Epithelial cell of prostate (primary cell): ENCODE measurements around the gene TNFSF11.
"Not testable (repeated sequence)": the region's sequence is repeated elsewhere in the genome, so short reads cannot be mapped to it uniquely, and the experiment has no call there.

Experiments used
- DNase-seq: peaks from one replicate; pipeline ENCODE4 v3.0.0-alpha.2; 2011; ENCODE audit warnings: low read depth, low spot score
- H3K27ac ChIP-seq: fragments of 450-650 bp; 2 replicates; pipeline ENCODE4 v1.5.1; 2017; ENCODE audit warnings: mild to moderate bottlenecking

TNFSF11 gene

DNA sequence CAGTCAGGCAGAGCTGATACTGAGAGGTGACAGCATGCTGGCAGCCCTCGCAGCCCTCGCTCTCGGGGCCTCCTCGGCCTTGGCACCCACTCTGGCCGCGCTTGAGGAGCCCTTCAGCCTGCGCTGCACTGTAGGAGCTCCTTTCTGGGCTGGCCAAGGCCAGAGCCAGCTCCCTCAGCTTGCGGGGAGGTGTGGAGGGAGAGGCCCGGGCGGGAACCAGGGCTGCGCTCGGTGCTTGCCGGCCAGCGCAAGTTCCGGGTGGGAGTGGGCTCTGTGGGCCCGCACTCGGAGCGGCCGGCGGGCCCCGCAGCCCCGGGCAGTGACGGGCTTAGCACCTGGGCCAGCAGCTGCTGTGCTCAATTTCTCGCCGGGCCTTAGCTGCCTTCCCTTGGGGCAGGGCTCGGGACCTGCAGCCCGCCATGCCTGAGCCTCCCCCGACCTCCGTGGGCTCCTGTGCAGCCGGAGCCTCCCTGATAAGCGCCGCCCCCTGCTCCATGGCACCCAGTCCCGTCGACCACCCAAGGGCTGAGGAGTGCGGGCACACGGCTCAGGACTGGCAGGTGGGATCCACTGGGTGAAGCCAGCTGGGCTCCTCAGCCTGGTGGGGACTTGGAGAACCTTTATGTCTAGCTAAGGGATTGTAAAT is 14.3 kb upstream of the TNFSF11 start:
- DNase-seq, H3K27ac ChIP-seq: not testable (repeated sequence)

GRCh38 chr13:42560320-42560719 is 13.6 kb upstream of the TNFSF11 start:
- H3K27ac ChIP-seq, DNase-seq: not testable (repeated sequence)

DNA sequence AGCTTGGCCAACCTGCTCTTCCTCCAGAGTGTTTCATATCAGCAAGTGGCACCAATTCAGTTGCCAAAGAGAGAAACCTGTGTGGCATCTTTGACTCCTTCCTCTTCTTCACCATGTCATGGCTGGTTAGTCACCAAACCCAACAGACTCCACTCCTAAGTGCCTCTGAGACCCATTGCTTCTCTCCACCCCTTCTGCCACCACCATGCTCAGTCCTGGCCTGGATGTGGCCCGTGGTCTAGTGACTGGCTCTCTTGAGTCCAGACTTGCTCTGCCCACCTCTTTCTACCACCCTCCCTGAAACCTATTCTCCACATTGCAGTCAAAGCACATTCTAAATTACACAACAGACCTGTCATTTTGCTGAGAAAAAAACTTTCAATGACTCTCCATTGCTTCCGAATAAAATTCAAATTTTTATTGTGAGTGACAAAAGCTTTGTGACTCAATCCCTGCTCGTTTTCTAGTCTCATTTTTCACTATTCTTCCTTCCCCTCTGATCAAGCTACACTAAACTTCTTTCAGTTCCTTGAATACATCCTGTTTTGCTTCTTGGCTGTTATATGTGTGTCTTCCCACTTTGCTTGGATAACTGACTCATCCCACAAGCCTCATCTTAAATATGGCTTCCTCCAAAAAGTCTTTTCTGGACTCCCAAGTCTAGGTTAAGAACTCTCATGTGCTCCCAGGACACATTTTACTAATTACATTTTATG is 12.0 kb upstream of the TNFSF11 start:
- no peak for DNase-seq
- no peak overlapping the region for H3K27ac ChIP-seq

DNA sequence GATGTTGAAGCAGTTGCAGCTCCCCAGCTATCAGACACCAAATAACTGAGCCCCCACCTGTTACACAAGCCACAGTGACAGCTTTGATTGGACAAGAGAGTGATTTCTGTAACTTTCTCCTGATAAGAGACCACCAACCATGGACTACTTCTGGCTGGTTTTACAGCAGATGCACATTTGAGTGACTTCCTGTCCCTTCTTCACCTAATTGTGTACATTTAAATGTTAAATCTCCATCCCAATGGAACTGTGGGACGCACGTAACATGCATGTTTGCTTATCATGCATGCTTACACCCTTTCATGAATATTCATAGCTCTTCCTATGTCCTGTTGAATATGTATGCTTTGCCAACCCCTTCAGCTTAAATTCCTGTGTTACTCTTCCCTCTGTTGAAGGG is 6.0 kb upstream of the TNFSF11 start:
- no peak for DNase-seq
- no peak overlapping the region for H3K27ac ChIP-seq

DNA sequence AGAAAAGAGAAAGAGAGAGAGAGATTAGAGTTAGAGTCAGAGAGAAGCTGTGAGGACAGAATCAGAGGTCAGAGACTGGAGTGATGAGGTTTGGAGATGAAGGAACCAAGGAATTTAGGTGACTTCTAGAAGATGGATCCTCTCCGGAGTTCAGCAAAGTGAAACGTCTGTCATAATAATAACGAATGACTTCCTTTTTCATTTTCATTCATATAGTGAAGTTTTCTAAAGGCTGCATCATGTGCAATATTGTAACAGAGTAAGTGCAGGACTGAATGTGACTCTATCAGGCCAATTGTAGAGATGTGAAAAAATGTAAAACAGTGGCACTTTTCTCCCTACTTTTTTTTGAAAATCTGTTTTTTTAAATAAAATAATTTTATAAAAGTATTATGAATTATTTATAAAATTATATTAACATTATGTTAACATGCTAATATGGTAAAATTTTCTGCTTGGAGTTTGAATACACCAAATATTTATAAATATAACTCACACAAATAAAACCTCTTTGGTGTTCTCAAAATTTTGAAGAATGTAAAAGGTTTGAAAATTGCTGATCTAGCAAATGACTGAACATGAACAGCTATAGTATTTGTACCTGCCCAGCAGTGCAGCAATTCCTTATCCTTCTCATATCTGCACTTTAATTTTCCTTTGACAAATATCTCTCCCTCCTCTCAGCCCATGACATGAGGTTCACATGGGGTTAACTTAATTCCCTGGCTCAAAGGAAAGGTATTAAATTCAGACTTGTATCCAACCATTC is 4.2 kb upstream of the TNFSF11 start:
- no peak for DNase-seq
- H3K27ac ChIP-seq = no peak overlapping the region

GRCh38 chr13:42571895-42572294 is 2.1 kb upstream of the TNFSF11 start:
- no peak overlapping the region for H3K27ac ChIP-seq
- no peak for DNase-seq

- DNase-seq = no peak
- no peak overlapping the region for H3K27ac ChIP-seq
These were observed 721 bp downstream of the TNFSF11 start for GRCh38 chr13:42574435-42575311.

DNA sequence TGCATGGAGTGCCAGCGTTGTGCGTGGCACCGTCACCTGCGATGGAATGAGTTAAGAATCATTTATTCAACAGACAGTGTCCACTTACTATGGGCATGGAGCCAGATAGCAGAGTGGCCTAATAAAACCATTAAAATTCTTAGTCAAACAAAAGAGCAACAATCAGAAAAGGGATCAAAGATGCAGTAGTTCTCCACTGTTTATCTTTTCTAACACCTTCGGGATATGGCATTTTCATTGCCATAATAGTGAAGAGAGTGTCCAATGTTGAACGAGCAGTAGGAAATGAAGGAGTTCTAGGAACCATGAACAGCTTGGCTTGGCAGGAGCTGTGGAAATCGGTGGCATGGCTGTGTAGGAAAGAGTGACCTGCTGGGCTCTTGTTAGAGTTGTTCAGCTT is 2.0 kb downstream of the TNFSF11 start:
- no peak for DNase-seq
- H3K27ac ChIP-seq = no peak overlapping the region

DNA sequence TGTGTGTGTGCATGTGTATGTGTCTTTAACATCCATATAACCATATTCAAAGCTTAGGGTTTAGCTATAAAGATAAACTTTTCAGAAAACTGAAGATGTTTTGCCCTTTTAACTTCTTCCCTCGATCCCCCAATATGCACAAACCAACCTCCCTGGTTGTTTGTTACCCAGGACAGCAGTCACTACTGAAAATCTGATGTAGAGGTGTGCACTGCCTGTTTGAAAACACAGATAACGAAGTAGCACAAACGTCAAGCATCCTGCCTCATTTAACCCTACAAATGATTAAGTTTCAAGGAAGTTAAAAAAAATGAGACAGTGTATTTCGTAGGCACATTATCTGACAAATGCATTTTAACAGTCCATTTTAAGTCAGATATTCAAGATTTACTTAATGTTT is 3.6 kb downstream of the TNFSF11 start:
- no peak overlapping the region for H3K27ac ChIP-seq
- DNase-seq = no peak

DNA sequence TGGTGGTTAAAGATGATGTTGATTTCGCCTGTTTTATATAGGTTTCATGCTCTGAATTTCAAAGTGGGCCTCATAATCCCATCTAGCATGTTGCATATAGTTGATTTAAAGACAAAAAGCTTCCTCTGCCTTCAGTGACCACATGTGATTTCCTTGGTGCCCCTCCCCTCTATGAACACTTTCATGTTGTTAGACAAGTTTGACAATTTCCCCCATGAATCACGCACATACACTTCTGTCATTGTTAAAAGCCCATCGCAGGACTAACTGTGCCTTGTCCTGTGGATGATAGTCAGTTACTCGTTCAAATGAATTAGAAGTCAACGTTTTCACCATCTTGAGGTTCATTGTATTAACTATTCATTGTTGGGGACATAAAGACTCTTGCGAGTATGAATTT is 6.7 kb downstream of the TNFSF11 start:
- DNase-seq = no peak
- H3K27ac ChIP-seq = no peak overlapping the region

- H3K27ac ChIP-seq = no peak overlapping the region
These were observed 7.5 kb downstream of the TNFSF11 start for GRCh38 chr13:42581427-42581826.

DNA sequence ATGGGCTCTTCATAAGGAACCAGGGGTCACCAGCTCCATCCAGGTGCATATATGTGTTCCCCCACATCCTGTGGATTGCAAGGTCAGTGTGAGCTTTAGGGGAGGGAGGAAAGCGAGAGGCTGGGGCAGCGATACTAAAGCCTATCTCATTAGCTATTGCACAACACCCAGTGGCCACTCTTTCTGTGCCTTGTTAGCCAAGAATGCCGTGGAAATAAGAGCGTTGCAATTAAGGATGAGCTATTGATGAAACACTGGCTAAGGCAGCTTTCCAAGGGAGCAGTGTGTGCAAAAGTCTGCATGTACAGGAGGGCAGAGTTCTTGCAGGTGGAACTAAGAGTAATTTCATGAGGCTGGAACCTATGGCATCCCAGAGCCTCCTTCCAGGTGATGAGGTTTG is 17.6 kb downstream of the TNFSF11 start:
- no peak overlapping the region for H3K27ac ChIP-seq
- DNase-seq = no peak

More at GRCh38 chr13:42581427-42581826, 7.5 kb downstream of the TNFSF11 start:
- DNase-seq = no peak

DNA sequence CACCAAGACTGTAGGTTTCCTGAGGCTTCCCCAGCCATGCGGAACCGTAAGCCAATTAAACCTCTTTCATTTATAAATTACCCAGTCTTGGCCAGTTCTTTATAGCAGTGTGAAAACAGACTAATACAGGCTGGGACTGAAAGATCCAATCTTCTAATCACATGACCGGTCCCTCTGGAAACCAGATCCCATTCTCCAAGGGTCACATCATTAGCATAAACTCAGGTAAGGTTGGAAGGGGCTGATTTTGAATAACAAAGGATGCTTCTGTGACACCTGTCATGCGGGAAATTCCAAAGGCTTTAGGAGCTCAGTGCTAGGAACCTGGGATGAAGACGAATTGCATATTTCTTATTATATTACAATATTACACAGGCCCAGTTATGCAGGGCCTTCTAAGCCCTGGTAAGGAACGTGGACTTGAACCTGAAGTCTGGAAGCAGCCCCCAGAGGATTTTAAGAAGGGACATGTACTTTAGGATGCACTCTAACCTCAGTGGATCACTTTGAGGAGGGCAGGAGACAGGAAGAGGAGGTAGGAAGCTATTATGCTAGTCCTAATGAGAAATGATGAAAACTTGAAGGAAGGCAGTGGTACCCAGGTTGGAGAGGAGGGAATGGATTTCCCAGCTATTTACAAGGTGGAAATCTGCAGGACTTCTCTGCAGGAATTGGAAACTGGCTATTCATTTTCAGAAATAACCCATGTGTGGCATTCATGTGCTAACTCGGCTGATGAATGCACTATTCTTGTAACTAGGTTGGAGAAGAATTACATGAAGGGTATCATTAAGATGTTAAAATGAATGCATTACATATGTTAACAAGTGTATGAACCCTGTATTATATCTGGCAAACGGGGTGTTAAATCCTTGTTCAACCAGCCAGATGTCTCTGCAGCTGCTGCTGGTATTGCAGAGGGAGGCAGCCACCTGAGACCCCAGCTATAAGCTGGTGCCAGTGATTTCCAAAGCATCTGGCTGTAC is 19.3 kb downstream of the TNFSF11 start:
- H3K27ac ChIP-seq = no peak overlapping the region
- DNase-seq = no peak

GRCh38 chr13:42594481-42595252 is 20.7 kb downstream of the TNFSF11 start:
- DNase-seq = no peak
- H3K27ac ChIP-seq = no peak overlapping the region

- no peak overlapping the region for H3K27ac ChIP-seq
- no peak for DNase-seq
These were observed 21.3 kb downstream of the TNFSF11 start for GRCh38 chr13:42595253-42595571.

GRCh38 chr13:42597505-42597904 is 23.6 kb downstream of the TNFSF11 start:
- H3K27ac ChIP-seq = no peak overlapping the region
- DNase-seq = no peak

GRCh38 chr13:42600943-42601342 is 27.0 kb downstream of the TNFSF11 start:
- DNase-seq = no peak
- H3K27ac ChIP-seq = no peak overlapping the region

DNA sequence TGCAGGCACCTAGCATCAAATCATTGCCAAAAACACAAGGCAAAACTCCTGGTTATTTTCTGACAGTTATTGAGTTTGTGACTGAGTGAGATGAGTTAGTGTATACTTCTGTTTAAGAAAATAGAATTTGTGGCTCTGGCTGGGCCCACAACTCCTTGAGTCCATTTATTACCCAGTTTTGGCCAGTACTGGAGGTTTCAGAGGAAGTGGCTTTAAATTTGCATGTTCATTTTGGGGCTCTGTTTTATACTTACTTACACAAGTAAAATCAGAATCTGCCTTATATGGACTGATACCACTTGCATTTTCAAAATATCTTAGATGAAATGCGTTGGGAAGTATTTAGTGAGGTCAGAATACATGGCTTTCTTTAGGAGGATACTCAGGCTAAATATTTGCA is 29.0 kb downstream of the TNFSF11 start:
- no peak for DNase-seq

GRCh38 chr13:42603571-42603970 is 29.6 kb downstream of the TNFSF11 start:
- no peak for DNase-seq
- no peak overlapping the region for H3K27ac ChIP-seq

More for the DNA sequence above, 29.0 kb downstream of the TNFSF11 start:
- no peak overlapping the region for H3K27ac ChIP-seq
